AG10803 (cell line): ENCODE measurements around the gene ADAMTS18.

Experiments
- DNase-seq: peaks from one replicate; pipeline ENCODE4 v3.0.0; 2010; ENCODE audit warnings: low read depth
- H3K4me3 ChIP-seq: 2 replicates; pipeline ENCODE4 v1.5.1; 2011; ENCODE audit warnings: mild to moderate bottlenecking, low read length, control low read depth
- CTCF ChIP-seq: conservative IDR thresholded peaks from 2 replicates; pipeline ENCODE4 v1.5.1; 2011; ENCODE audit warnings: mild to moderate bottlenecking, low read length, control low read depth, inconsistent platforms

ADAMTS18 gene

GRCh38 chr16:77322757-77323156, 112.1 kb downstream of the ADAMTS18 start:
- DNase-seq: no peak
- H3K4me3 ChIP-seq: no peak overlapping the region
- TF ChIP-seq CTCF: no peak

GRCh38 chr16:77317059-77317458, 117.8 kb downstream of the ADAMTS18 start:
- H3K4me3 ChIP-seq: no peak overlapping the region
- TF ChIP-seq CTCF: no peak

GRCh38 chr16:77310877-77311276, 124.0 kb downstream of the ADAMTS18 start:
- H3K4me3 ChIP-seq: no peak overlapping the region
- DNase-seq: no peak
- no peak for TF ChIP-seq CTCF

More at GRCh38 chr16:77317059-77317458, 117.8 kb downstream of the ADAMTS18 start:
- DNase-seq: no peak

GRCh38 chr16:77308163-77308561, 126.7 kb downstream of the ADAMTS18 start:
- TF ChIP-seq CTCF: no peak
- H3K4me3 ChIP-seq: no peak overlapping the region
- DNase-seq: peak; percentile 44

GRCh38 chr16:77307426-77308162, 127.2 kb downstream of the ADAMTS18 start:
- TF ChIP-seq CTCF: no peak
- DNase-seq: no peak
- no peak overlapping the region for H3K4me3 ChIP-seq

GRCh38 chr16:77306075-77306474, 128.8 kb downstream of the ADAMTS18 start:
- TF ChIP-seq CTCF: no peak
- no peak overlapping the region for H3K4me3 ChIP-seq
- no peak for DNase-seq

GRCh38 chr16:77304877-77305276, 130.0 kb downstream of the ADAMTS18 start:
- H3K4me3 ChIP-seq: no peak overlapping the region
- no peak for DNase-seq
- TF ChIP-seq CTCF: no peak
